Measurements from ENCODE around the gene GLDC. TPM values are rescaled to one million over a fixed set of nuclear protein-coding genes. Genes with fewer than 3 reads are reported as not detected.

The GLDC gene
- total RNA-seq, 3 donors from 2014 or later: 0.38 to 0.63 (median 0.58) TPM

- DNase-seq: no peak
- ATAC-seq: no peak
- no peaks in the 10 kb centered on the region for H3K36me3 ChIP-seq (ENCODE audit: low read depth)
- H3K4me3 ChIP-seq: no peak overlapping the region
- intact Hi-C loops (cut with DNase I, micrococcal nuclease): no loop called here
- H3K9me3 ChIP-seq: no peaks in the 10 kb centered on the region
- TF ChIP-seq CTCF (IDR thresholded peaks at IDR 0.05): no peak
- no peaks in the 10 kb centered on the region for H3K4me1 ChIP-seq (ENCODE audit: low read depth)
These were observed 143.9 kb downstream of the GLDC start for GRCh38 chr9:6501526-6502210.

GRCh38 chr9:6498982-6499381 lies 146.5 kb downstream of the GLDC start:
- DNase-seq (no peak), ATAC-seq (no peak)
- TF ChIP-seq CTCF (IDR thresholded peaks at IDR 0.05): no peak
- no peaks in the 10 kb centered on the region for H3K9me3 ChIP-seq
- H3K36me3 ChIP-seq (ENCODE audit: low read depth): no peaks in the 10 kb centered on the region
- H3K4me3 ChIP-seq: no peak overlapping the region
- intact Hi-C loops (cut with DNase I, micrococcal nuclease): no loop called here
- no peaks in the 10 kb centered on the region for H3K4me1 ChIP-seq (ENCODE audit: low read depth)

- TF ChIP-seq CTCF (IDR thresholded peaks at IDR 0.05): no peak
- Histone ChIP-seq H3K36me3 (ENCODE audit: low read depth) (no peaks in the 10 kb centered on the region), H3K4me3 (no peak overlapping the region), H3K9me3 (no peaks in the 10 kb centered on the region), H3K4me1 (ENCODE audit: low read depth) (no peaks in the 10 kb centered on the region)
- DNase-seq: no peak
- no peak for ATAC-seq
- intact Hi-C loops (cut with DNase I, micrococcal nuclease): no loop called here
These were observed 150.1 kb downstream of the GLDC start for GRCh38 chr9:6495466-6495865.

- H3K4me1 ChIP-seq (ENCODE audit: low read depth): no peaks in the 10 kb centered on the region
- DNase-seq (no peak), ATAC-seq (no peak)
- H3K9me3 ChIP-seq: no peaks in the 10 kb centered on the region
- no peaks in the 10 kb centered on the region for H3K36me3 ChIP-seq (ENCODE audit: low read depth)
- no peak for TF ChIP-seq CTCF (IDR thresholded peaks at IDR 0.05)
- H3K4me3 ChIP-seq: no peak overlapping the region
- intact Hi-C loops (cut with DNase I, micrococcal nuclease): no loop called here
These were observed 154.7 kb downstream of the GLDC start for GRCh38 chr9:6490863-6491262.

GRCh38 chr9:6489099-6489498 lies 156.4 kb downstream of the GLDC start:
- H3K4me1 ChIP-seq (ENCODE audit: low read depth): no peaks in the 10 kb centered on the region
- intact Hi-C loops (cut with DNase I, micrococcal nuclease): no loop called here

More at GRCh38 chr9:6489099-6489498, 156.4 kb downstream of the GLDC start:
- no peaks in the 10 kb centered on the region for H3K36me3 ChIP-seq (ENCODE audit: low read depth)
- ATAC-seq (no peak), DNase-seq (no peak)
- H3K4me3 ChIP-seq: no peak overlapping the region
- TF ChIP-seq CTCF (IDR thresholded peaks at IDR 0.05): no peak
- H3K9me3 ChIP-seq: no peaks in the 10 kb centered on the region

All from mucosa of descending colon (tissue), 3 donors.